ENCODE measurements around the gene ZNF329. TPM values are rescaled to one million over a fixed set of nuclear protein-coding genes. Genes with fewer than 3 reads are reported as not detected.

ZNF329 gene
- total and polyA plus RNA-seq, 2 donors (not counting 1 experiment from before 2014, with no cell fraction given) = 6.8 to 21.1 TPM

GRCh38 chr19:58085348-58085875, 65.2 kb downstream of the ZNF329 start:
- H3K27me3 ChIP-seq (ENCODE audit: control insufficient read depth, insufficient read depth, low read length) = no peaks in the 10 kb centered on the region
- H3K27ac ChIP-seq (ENCODE audit: insufficient read depth, low read length) = no peak overlapping the region
- DNase-seq (ENCODE audit: low read depth in 2 of 2) = no peak
- H2AFZ ChIP-seq (ENCODE audit: low read length) = no peak overlapping the region
- no peaks in the 10 kb centered on the region for H3K4me1 ChIP-seq (ENCODE audit: control insufficient read depth, extremely low read depth, insufficient read depth, low read length)
- TF ChIP-seq EZH2 (IDR thresholded peaks at IDR 0.05; ENCODE audit: low read length, missing control alignments) = no peak
- no peak for TF ChIP-seq CTCF (conservative IDR thresholded peaks at IDR 0.05 in 1 of 2, IDR thresholded peaks at IDR 0.05 in 1 of 2; ENCODE audit: low read depth in 1 of 2, low read length in 2 of 2)
- H4K20me1 ChIP-seq (ENCODE audit: control insufficient read depth, extremely low read depth, insufficient read depth, low read length) = no peaks in the 10 kb centered on the region
- no peaks in the 10 kb centered on the region for H3K9me3 ChIP-seq (ENCODE audit: control insufficient read depth, insufficient read depth, low read depth, low read length)
- H3K9ac ChIP-seq (ENCODE audit: insufficient read depth, low read length) = no peak overlapping the region
- H3K36me3 ChIP-seq (ENCODE audit: control insufficient read depth, insufficient read depth, low read length) = no peaks in the 10 kb centered on the region
- no peak overlapping the region for H3K4me3 ChIP-seq (replicated peaks in 1 of 4; ENCODE audit: control extremely low read depth in 1 of 4, insufficient read depth in 1 of 4, low read depth in 3 of 4, low read length in 4 of 4)
- H3K4me2 ChIP-seq (ENCODE audit: extremely low read depth, insufficient read depth, low read length) = no peak overlapping the region
- no peaks in the 10 kb centered on the region for H3K79me2 ChIP-seq (ENCODE audit: control insufficient read depth, insufficient read depth, low read length)

DNA sequence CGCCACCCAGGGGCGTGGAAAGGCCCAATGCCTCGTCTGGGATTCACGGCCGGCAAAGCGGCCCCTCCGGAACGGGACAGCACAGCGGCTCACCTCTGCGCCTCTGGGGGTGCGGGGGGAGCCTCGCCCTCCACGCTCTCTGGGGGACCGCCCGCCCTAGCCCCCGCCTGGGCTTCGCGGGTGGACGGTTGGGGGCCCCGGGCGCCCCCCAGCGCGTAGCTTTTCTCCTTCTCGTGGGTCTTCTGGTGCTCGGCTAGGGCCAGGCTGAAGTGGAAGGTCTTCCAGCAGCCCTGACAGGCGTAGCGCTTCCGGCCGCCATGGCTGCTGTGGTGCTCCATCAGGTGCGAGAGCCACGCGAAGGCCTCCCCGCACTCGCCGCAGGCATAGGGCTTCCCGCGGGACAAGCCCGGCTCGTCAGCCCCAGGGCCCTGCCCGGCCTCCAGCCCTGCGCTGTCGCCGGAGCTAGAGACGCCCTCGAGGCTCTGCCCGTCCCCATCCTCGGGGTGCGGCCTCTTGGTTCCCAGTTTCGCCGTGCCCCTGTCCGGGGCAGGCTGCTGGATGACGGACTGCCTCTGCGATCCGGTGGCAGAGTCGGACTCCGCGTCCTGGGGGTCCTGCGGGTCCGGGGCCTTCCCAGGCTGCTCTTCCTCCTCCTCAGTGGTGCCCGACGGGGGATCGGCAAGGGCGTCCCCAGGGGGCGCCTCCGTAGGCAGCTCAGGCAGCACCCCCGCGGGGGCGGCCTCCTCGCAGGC, 65.8 kb downstream of the ZNF329 start:
- no peak for TF ChIP-seq CTCF (conservative IDR thresholded peaks at IDR 0.05 in 1 of 2, IDR thresholded peaks at IDR 0.05 in 1 of 2; ENCODE audit: low read depth in 1 of 2, low read length in 2 of 2)
- TF ChIP-seq EZH2 (IDR thresholded peaks at IDR 0.05; ENCODE audit: low read length, missing control alignments) = no peak
- no peak overlapping the region for H3K27ac ChIP-seq (ENCODE audit: insufficient read depth, low read length)
- H3K9ac ChIP-seq (ENCODE audit: insufficient read depth, low read length) = no peak overlapping the region
- no peaks in the 10 kb centered on the region for H3K9me3 ChIP-seq (ENCODE audit: control insufficient read depth, insufficient read depth, low read depth, low read length)
- no peaks in the 10 kb centered on the region for H3K36me3 ChIP-seq (ENCODE audit: control insufficient read depth, insufficient read depth, low read length)
- no peak overlapping the region for H3K4me3 ChIP-seq (replicated peaks in 1 of 4; ENCODE audit: control extremely low read depth in 1 of 4, insufficient read depth in 1 of 4, low read depth in 3 of 4, low read length in 4 of 4)
- H3K27me3 ChIP-seq (ENCODE audit: control insufficient read depth, insufficient read depth, low read length) = no peaks in the 10 kb centered on the region
- no peaks in the 10 kb centered on the region for H3K79me2 ChIP-seq (ENCODE audit: control insufficient read depth, insufficient read depth, low read length)
- no peak for DNase-seq (ENCODE audit: low read depth in 2 of 2)
- no peaks in the 10 kb centered on the region for H4K20me1 ChIP-seq (ENCODE audit: control insufficient read depth, extremely low read depth, insufficient read depth, low read length)
- H2AFZ ChIP-seq (ENCODE audit: low read length) = no peak overlapping the region
- H3K4me1 ChIP-seq (ENCODE audit: control insufficient read depth, extremely low read depth, insufficient read depth, low read length) = no peaks in the 10 kb centered on the region
- H3K4me2 ChIP-seq (ENCODE audit: extremely low read depth, insufficient read depth, low read length) = no peak overlapping the region

DNA sequence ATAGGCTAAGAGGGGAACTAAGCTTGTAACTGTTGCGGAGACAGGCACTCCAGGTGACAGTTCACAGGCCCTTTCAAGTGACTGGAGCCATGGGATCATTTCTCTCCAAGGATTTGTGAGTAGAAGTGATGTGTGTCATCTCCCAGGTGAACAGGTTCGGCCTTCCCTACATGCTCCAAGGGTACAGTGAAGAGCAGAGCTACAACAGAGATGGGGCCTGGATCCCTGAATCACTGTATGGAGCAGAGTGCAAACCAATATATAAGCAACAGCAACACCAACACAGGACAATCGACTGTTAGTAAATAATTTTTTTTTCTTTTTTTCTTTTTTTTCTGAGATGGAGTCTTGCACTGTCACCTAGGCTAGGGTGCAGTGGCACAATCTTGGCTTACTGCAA, 67.6 kb downstream of the ZNF329 start:
- no peaks in the 10 kb centered on the region for H4K20me1 ChIP-seq (ENCODE audit: control insufficient read depth, extremely low read depth, insufficient read depth, low read length)
- H3K36me3 ChIP-seq (ENCODE audit: control insufficient read depth, insufficient read depth, low read length) = no peaks in the 10 kb centered on the region
- TF ChIP-seq EZH2 (IDR thresholded peaks at IDR 0.05; ENCODE audit: low read length, missing control alignments) = no peak
- TF ChIP-seq CTCF (conservative IDR thresholded peaks at IDR 0.05 in 1 of 2, IDR thresholded peaks at IDR 0.05 in 1 of 2; ENCODE audit: low read depth in 1 of 2, low read length in 2 of 2) = no peak
- H3K4me2 ChIP-seq (ENCODE audit: extremely low read depth, insufficient read depth, low read length) = no peak overlapping the region
- no peak overlapping the region for H3K27ac ChIP-seq (ENCODE audit: insufficient read depth, low read length)
- H3K4me3 ChIP-seq (replicated peaks in 1 of 4; ENCODE audit: control extremely low read depth in 1 of 4, insufficient read depth in 1 of 4, low read depth in 3 of 4, low read length in 4 of 4) = no peak overlapping the region
- H3K79me2 ChIP-seq (ENCODE audit: control insufficient read depth, insufficient read depth, low read length) = no peaks in the 10 kb centered on the region
- no peak overlapping the region for H2AFZ ChIP-seq (ENCODE audit: low read length)
- no peaks in the 10 kb centered on the region for H3K27me3 ChIP-seq (ENCODE audit: control insufficient read depth, insufficient read depth, low read length)
- peak in 1 of 2 donors; percentile 19 for DNase-seq (ENCODE audit: low read depth in 2 of 2)
- H3K9ac ChIP-seq (ENCODE audit: insufficient read depth, low read length) = no peak overlapping the region
- H3K4me1 ChIP-seq (ENCODE audit: control insufficient read depth, extremely low read depth, insufficient read depth, low read length) = no peaks in the 10 kb centered on the region
- no peaks in the 10 kb centered on the region for H3K9me3 ChIP-seq (ENCODE audit: control insufficient read depth, insufficient read depth, low read depth, low read length)

All from fibroblast of lung (primary cell).